NCI-H2227 treated with DMSO at 0.1 percent for 48 hours (cell line): Measurements from ENCODE around the gene TMEM8B.
"Not testable (repeated sequence)": the region's sequence is repeated elsewhere in the genome, so short reads cannot be mapped to it uniquely, and the experiment has no call there.

Experiments used
- DNase-seq: peaks from one replicate; lab custom pipeline; 2025; lab: John Stamatoyannopoulos, UW

TMEM8B gene

DNA sequence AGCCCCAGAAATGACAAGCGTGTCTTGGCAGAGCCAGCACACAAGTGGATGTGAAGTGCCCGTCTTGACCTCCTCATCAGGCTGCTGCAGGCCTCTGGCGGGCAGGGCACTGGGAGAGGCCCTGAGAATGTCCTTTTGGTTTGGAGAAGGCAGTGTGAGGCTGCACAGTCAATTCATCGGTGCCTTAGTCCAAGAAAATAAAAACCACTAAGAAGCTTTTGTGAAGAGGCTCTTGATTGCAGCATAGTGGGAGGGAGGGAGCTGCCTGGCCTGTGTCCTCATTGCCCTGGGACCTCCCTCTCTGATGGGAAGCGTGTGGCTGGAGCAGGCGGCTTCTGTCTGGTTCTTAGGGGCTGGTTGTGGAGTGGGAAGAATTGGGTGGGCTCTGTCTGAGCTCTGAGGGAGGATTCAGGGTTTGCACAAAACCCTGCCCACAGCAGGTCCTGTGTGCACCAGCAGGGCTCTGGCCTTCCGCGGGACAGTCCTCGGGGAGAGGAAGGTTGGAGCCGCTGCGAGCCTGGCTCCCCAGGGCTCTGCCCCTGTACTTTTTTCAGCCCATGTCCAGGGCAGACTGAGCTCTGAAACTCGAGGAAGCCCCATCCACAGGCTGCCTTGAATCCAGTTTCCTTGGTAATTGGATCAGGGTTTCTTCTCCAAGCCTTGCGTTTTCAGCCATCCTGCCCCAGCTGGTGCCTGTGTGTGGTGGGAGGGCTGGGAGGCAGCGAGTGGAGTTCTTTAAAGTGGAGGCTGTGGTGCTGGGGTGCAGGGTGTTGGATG lies 78.1 kb downstream of the TMEM8B start:
- DNase-seq, result peak; percentile 19

DNA sequence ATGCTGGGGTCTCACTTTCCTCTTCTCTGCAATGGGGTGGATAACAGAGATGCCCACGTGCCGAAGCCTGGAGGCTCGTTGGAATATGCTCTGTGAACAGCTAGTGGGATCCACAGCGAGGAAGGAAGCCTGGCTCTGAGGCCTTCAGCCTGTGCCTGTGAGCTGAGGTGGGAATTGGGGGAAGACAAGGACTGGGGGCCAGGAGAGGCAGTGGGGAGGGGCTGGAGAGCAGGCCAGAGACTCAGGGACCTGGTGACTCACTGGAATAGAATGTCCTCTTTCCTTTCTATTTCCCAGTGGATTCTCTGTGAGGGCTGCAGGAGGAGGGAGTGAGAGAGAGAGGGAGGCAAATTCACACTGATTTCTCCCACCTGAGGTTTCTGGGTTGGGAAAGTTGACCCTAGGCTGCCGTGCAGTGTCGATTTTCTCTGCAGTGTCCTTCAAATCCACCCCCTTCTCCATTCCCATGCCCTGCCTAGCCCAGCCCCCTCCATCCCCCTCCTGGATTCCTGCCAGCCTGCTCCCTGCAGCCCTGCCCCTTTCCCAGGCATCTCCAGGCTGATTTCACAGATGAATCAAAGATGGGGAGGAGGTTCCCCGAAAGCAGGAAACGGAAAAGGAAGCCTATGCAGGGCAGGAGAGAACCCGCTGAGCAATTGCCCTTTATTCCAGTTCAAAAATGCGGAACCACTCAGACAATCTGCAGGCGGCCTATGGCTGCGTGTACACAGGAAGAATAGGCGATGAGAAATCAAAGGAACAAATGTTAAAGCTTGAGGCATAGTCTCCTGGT lies 78.9 kb downstream of the TMEM8B start:
- DNase-seq, result peak; percentile 77

DNA sequence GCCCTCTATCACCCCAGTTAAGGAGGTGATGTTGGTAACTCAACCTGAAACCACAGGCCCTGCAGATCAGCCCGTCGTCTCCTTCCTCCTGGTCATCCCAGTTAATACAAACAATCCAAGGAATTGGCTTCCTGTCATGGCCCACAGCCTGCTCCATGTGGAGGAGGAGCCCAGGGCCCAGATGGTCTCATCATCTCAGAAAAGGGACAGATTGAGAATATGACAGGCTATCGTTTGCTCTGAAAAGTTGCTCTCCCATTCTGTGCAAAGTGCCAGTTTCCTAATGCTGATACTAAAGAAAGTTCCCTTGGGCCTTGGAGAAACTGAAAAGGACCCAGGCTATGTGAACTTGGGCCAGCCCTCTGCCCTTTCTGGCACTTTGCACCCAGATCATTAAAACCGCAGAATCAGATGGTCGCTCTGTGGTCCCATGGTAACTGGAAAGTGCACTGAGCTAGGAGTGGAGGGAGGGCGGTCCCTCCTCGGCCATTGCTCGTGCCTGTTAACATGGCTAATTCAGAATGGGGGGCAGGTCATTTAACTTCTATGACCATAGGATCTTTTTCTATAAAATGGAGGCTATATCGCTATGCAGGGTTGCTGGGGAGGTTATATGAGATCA lies 79.6 kb downstream of the TMEM8B start:
- no peak for DNase-seq

DNA sequence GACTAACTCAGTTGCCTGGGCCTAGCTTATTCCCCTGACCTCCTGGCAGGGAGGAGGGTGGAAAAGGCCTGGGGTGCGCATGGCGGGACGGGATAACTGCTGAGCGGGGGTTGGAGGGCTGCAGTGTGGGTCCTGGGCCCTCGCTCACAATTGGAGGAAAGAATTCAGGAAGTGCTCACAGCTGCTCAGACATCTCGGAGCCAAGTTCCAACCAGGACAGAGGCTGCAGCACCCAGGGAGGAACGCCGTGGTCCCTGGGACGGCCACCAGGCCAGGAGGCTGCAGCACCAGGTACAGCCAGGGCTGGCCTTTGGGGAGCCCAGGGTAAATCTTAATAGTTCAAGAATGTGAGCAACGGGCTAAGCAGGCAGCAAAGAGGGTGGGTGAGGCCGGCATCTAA lies 80.2 kb downstream of the TMEM8B start, which contains the start of gene SPAAR:
TSS of gene SPAAR (plus strand) at position 217 of the 400 bp plus-strand sequence. CDS start 974 bp downstream, outside the sequence.
- DNase-seq, result no peak

DNA sequence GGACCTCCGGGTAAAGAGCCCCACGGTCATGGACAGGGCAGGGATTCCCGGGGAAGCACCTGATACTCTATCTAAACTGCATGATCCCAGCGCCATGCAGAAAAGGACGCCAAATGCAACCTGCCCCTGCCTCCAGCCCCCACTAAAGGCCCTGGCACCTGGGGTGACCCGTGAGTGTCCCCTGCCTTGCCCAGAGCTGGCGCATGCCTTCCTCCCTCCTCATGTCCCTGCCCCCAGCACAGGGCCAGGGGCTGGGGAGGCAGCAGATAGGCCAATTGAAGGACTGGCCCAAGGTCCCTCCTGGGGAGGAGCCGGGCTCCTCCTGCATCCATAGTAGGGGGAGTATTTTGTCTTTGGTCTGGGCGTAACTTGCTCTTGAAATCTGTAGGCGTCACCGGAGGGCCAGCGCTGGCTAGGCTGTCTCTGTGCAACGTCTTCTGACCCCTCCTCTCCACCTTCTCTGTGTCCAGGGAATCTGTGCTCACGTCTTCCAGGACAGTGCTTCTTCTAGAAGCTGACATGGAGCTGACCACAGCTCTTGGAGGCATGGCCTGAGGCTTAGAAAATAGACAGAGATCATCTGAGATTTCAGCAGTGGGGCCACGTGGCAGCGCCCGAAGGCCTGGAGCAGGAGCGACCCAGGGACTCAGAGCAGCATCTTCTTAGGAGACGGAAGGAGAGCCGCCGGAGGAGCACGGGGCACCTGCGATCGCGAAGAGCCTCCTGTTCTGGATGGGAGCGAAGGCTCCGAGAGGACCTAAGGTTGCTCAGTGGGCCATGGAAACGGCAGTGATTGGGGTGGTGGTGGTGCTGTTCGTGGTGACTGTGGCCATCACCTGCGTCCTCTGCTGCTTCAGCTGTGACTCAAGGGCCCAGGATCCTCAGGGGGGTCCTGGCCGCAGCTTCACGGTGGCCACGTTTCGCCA lies 80.9 kb downstream of the TMEM8B start:
- no peak for DNase-seq

DNA sequence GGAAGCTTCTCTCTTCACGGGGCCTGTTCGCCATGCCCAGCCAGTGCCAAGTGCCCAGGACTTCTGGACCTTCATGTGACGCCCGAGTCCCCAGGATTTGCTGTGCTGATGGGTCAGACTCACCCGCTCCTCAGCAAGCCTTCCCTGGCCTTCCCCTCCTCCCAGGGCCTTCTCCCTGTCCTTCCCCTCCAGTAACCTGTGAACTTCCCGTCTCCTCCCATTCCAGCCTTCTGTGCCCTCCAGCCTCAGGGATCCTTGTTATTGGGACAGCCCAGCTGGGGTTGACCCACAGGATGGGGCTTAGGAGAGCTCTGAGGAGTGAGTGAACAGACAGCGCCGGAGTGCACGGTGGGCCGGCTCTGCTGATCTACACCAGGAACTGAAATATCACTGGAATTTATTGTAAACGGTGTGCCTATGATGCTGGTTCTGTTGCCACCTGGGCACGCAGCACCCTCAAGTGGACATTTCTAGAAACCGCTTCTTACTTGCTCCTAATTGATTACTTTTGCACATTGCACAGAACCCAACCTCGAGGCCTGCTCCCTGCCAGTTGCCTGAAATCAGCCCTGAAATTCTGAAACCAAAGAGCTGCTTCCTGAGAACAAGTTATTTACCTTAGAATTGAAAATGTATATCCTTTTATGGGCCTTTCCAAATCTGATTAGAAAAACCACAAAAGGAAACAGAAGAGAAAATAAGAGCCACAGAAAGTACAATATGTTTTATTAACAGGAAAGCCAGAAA lies 81.8 kb downstream of the TMEM8B start:
- DNase-seq, result no peak

DNA sequence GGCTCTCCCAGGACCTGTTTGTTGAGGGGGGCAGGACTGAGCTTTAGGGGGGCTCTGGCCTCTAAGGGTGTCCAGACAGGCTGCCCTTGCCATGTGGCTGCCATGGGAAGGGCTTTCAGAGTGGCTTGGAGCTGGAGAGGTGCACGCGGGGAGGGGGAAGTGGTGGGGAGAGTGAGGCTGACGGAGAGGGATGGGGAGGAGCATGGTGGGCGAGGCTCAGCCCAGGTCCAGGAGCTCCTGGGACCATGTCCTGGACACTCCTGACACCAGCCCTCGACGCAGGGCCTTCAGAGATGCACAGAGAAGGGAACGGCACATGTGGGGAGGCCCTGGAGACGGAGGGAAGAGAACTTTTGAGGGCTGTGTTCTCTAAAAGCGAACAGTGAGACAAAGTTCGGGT lies 82.7 kb downstream of the TMEM8B start:
- DNase-seq, result no peak

DNA sequence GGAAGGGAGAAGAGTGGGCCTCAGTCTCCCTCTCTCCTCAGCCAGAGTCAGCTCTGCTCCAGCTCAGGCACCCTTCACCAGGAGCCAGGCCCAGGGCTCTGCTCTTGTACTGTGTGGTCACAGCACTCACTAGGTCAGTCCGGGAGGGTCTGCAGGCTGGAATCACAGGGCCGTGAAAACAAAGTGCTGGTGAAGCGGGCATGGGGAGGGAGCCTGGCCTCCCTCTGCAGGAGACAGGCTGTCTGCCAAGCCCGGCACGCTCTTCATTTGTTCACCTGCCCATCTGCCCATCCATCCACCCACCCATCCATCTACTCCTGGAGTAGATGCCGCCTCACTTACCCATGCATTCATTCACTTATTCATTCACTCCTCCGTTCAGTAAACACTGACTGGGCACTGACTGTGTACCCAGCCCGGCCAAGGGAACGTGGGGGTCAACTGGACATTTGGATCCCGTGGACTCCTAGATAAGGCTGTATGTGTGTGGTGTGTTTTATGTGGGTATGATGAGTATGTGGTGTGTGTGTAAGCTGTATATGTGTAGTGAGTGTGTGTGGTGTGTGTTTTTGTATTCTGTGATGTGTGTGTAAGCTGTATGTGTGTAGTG lies 83.9 kb downstream of the TMEM8B start:
- DNase-seq, result no peak

DNA sequence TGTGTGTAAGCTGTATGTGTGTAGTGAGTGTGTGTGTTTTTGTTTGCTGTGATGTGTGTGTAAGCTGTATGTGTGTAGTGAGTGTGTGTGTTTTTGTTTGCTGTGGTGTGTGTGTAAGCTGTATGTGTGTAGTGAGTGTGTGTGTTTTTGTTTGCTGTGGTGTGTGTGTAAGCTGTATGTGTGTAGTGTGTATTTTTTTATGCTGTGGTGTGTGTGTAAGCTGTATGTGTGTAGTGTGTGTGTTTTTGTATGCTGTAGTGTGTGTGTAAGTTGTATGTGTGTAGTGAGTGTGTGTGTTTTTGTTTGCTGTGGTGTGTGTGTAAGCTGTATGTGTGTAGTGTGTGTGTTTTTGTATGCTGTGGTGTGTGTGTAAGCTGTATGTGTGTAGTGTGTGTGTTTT lies 84.4 kb downstream of the TMEM8B start:
- DNase-seq, result not testable (repeated sequence)

DNA sequence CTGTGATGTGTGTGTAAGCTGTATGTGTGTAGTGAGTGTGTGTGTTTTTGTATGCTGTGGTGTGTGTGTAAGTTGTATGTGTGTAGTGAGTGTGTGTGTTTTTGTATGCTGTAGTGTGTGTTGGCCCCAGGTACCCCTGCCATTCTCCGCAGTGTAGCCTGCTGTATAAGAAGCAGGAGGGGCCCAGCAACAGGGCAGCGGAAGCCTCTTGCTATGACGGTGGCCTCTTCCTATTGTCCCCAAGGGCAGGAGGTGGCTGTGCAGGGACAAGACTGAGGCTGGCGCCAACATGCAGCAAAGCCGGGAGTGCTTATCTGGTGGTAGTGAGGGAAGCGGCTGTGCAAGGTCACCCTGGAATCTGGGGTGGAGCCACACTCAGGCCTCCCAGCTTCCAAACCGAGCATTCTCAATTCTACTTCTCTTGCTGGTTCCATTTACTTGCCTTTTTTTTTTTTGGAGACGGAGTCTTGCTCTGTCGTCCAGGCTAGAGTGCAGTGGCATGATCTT lies 85.3 kb downstream of the TMEM8B start:
- no peak for DNase-seq
